ENCODE data around the gene APOBEC4. TPM values are rescaled to one million over a fixed set of nuclear protein-coding genes. Genes with fewer than 3 reads are reported as not detected.

Gene APOBEC4
- total and polyA plus RNA-seq, 9 of the 15 experiments (the other 6 are each of a cell fraction or from before 2014, with no cell fraction given) = not detected

- TF ChIP-seq, protein P1, sequence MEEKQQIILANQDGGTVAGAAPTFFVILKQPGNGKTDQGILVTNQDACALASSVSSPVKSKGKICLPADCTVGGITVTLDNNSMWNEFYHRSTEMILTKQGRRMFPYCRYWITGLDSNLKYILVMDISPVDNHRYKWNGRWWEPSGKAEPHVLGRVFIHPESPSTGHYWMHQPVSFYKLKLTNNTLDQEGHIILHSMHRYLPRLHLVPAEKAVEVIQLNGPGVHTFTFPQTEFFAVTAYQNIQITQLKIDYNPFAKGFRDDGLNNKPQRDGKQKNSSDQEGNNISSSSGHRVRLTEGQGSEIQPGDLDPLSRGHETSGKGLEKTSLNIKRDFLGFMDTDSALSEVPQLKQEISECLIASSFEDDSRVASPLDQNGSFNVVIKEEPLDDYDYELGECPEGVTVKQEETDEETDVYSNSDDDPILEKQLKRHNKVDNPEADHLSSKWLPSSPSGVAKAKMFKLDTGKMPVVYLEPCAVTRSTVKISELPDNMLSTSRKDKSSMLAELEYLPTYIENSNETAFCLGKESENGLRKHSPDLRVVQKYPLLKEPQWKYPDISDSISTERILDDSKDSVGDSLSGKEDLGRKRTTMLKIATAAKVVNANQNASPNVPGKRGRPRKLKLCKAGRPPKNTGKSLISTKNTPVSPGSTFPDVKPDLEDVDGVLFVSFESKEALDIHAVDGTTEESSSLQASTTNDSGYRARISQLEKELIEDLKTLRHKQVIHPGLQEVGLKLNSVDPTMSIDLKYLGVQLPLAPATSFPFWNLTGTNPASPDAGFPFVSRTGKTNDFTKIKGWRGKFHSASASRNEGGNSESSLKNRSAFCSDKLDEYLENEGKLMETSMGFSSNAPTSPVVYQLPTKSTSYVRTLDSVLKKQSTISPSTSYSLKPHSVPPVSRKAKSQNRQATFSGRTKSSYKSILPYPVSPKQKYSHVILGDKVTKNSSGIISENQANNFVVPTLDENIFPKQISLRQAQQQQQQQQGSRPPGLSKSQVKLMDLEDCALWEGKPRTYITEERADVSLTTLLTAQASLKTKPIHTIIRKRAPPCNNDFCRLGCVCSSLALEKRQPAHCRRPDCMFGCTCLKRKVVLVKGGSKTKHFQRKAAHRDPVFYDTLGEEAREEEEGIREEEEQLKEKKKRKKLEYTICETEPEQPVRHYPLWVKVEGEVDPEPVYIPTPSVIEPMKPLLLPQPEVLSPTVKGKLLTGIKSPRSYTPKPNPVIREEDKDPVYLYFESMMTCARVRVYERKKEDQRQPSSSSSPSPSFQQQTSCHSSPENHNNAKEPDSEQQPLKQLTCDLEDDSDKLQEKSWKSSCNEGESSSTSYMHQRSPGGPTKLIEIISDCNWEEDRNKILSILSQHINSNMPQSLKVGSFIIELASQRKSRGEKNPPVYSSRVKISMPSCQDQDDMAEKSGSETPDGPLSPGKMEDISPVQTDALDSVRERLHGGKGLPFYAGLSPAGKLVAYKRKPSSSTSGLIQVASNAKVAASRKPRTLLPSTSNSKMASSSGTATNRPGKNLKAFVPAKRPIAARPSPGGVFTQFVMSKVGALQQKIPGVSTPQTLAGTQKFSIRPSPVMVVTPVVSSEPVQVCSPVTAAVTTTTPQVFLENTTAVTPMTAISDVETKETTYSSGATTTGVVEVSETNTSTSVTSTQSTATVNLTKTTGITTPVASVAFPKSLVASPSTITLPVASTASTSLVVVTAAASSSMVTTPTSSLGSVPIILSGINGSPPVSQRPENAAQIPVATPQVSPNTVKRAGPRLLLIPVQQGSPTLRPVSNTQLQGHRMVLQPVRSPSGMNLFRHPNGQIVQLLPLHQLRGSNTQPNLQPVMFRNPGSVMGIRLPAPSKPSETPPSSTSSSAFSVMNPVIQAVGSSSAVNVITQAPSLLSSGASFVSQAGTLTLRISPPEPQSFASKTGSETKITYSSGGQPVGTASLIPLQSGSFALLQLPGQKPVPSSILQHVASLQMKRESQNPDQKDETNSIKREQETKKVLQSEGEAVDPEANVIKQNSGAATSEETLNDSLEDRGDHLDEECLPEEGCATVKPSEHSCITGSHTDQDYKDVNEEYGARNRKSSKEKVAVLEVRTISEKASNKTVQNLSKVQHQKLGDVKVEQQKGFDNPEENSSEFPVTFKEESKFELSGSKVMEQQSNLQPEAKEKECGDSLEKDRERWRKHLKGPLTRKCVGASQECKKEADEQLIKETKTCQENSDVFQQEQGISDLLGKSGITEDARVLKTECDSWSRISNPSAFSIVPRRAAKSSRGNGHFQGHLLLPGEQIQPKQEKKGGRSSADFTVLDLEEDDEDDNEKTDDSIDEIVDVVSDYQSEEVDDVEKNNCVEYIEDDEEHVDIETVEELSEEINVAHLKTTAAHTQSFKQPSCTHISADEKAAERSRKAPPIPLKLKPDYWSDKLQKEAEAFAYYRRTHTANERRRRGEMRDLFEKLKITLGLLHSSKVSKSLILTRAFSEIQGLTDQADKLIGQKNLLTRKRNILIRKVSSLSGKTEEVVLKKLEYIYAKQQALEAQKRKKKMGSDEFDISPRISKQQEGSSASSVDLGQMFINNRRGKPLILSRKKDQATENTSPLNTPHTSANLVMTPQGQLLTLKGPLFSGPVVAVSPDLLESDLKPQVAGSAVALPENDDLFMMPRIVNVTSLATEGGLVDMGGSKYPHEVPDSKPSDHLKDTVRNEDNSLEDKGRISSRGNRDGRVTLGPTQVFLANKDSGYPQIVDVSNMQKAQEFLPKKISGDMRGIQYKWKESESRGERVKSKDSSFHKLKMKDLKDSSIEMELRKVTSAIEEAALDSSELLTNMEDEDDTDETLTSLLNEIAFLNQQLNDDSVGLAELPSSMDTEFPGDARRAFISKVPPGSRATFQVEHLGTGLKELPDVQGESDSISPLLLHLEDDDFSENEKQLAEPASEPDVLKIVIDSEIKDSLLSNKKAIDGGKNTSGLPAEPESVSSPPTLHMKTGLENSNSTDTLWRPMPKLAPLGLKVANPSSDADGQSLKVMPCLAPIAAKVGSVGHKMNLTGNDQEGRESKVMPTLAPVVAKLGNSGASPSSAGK (IDR thresholded peaks at IDR 0.05) = no peak
- TF ChIP-seq CREB1 (IDR thresholded peaks at IDR 0.05) (no peak), CREB1 (CRISPR knock-in tag; IDR thresholded peaks at IDR 0.05) (no peak), KDM2B (CRISPR knock-in tag; IDR thresholded peaks at IDR 0.05) (no peak), ZNF384 (IDR thresholded peaks at IDR 0.05; ENCODE audit: low read depth, low read length) (no peak), JUND (IDR thresholded peaks at IDR 0.05; ENCODE audit: borderline replicate concordance, low read depth, low read length) (no peak), JUND (tag; IDR thresholded peaks at IDR 0.05; ENCODE audit: borderline replicate concordance, low read depth, low read length) (no peak), SUPT5H (IDR thresholded peaks at IDR 0.05) (no peak), SIX5 (IDR thresholded peaks at IDR 0.05; ENCODE audit: borderline replicate concordance in 1 of 2, insufficient read depth in 1 of 2, low read depth in 1 of 2, low read length in 2 of 2) (no peak), MXD1 (CRISPR knock-in tag; IDR thresholded peaks at IDR 0.05; ENCODE audit: borderline replicate concordance, poor library complexity, severe bottlenecking) (no peak)
Observed at GRCh38 chr1:183678819-183679218, 25.7 kb upstream of the APOBEC4 start (continued).
